Kidney epithelial cell (primary cell): ENCODE data around the gene RPS6KA1. TPM values are rescaled to one million over a fixed set of nuclear protein-coding genes. Genes with fewer than 3 reads are reported as not detected.

Experiments
- DNase-seq: peaks from one replicate; pipeline ENCODE4 v3.0.0-alpha.2; 2010; ENCODE audit warnings: low read depth
- H3K27me3 ChIP-seq: 2 replicates; pipeline ENCODE4 v1.6.0; 2011; ENCODE audit warnings: low read length; ENCODE audit not compliant: control insufficient read depth, insufficient read depth
- H3K36me3 ChIP-seq: 2 replicates; pipeline ENCODE4 v1.5.1; 2011; ENCODE audit warnings: low read length; ENCODE audit not compliant: control insufficient read depth, insufficient read depth
- H3K4me3 ChIP-seq: 2 replicates; pipeline ENCODE4 v1.5.1; 2011; ENCODE audit warnings: low read depth, mild to moderate bottlenecking, control low read depth, low read length
- CTCF ChIP-seq: IDR thresholded peaks from 2 replicates; pipeline ENCODE4 v1.5.1; 2011; ENCODE audit warnings: mild to moderate bottlenecking, moderate library complexity, low read length, control low read depth, inconsistent platforms; ENCODE audit not compliant: insufficient read depth, poor library complexity, severe bottlenecking
- total RNA-seq: library from RNA; depleted of rRNA; stranded (reverse); fragments of >200 nt; gene quantifications from 2 replicates; pipeline ENCODE4 v1.2.3, GENCODE V29; 2015

RPS6KA1 gene
- total RNA-seq: 48.1 and 48.5 TPM in 2 replicates

GRCh38 chr1:26529655-26530409 lies at the start of gene RPS6KA1:
Gene RPS6KA1, plus strand, starts transcription at chr1:26529761. Its CDS starts 160 bp downstream, at chr1:26529921.
- Histone ChIP-seq H3K27me3 (no peaks in the 10 kb centered on the region), H3K4me3 (peak within 1 kb of the TSS; percentile 82), H3K36me3 (no peaks in the 10 kb centered on the region)
- DNase-seq: no peak
- no peak for TF ChIP-seq CTCF

- no peaks in the 10 kb centered on the region for H3K36me3 ChIP-seq
- no peaks in the 10 kb centered on the region for H3K27me3 ChIP-seq
- no peak overlapping the region for H3K4me3 ChIP-seq
- no peak for DNase-seq
- no peak for TF ChIP-seq CTCF
These were observed 46.6 kb upstream of the RPS6KA1 start for GRCh38 chr1:26482921-26483320.

- no peaks in the 10 kb centered on the region for H3K36me3 ChIP-seq
- no peak for TF ChIP-seq CTCF
- no peak for DNase-seq
These were observed 45.6 kb upstream of the RPS6KA1 start for GRCh38 chr1:26483980-26484379.

GRCh38 chr1:26490155-26490554 lies 39.4 kb upstream of the RPS6KA1 start:
- no peak for TF ChIP-seq CTCF
- peaks cover 2% of the 10 kb centered on the region for H3K27me3 ChIP-seq
- DNase-seq: no peak
- H3K4me3 ChIP-seq: no peak overlapping the region
- no peaks in the 10 kb centered on the region for H3K36me3 ChIP-seq

More at GRCh38 chr1:26483980-26484379, 45.6 kb upstream of the RPS6KA1 start:
- Histone ChIP-seq H3K4me3 (no peak overlapping the region), H3K27me3 (no peaks in the 10 kb centered on the region)

GRCh38 chr1:26493267-26493666 lies 36.3 kb upstream of the RPS6KA1 start:
- no peak for DNase-seq
- Histone ChIP-seq H3K4me3 (no peak overlapping the region), H3K36me3 (no peaks in the 10 kb centered on the region), H3K27me3 (peaks cover 2% of the 10 kb centered on the region)
- TF ChIP-seq CTCF: no peak

GRCh38 chr1:26493938-26494337 lies 35.6 kb upstream of the RPS6KA1 start:
- TF ChIP-seq CTCF: no peak
- DNase-seq: no peak
- Histone ChIP-seq H3K36me3 (no peaks in the 10 kb centered on the region), H3K27me3 (peaks cover 2% of the 10 kb centered on the region), H3K4me3 (no peak overlapping the region)
